HG03354 (cell line): ENCODE measurements around the gene CCDC106.
A peak's percentile ranks its signal among the peaks of the same experiment; 100 is the strongest.

Source experiments
- ATAC-seq: cut with Tn5 transposase; IDR thresholded peaks from one replicate; pipeline ENCODE4 v1.9.1; 2021; ENCODE audit warnings: mild to moderate bottlenecking; ENCODE audit not compliant: unreplicated experiment, poor library complexity, severe bottlenecking

The CCDC106 gene

DNA sequence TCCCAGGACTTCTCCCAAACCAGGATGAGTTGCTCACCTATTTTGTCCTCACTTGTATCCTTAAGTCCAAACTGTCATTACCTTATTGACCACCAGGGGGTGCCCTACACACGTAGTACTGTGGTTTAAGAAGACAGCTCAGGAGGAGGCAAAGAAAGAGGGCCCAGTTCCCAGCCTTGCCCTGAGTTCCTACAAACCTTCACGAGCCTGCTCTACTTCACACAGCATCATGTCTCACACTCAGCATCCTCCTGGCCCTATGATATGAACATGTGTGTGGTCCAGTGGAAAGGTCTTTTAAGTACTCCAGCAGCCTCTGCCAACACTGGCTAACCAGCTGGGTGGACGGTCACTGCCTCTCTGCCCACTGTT, 15.6 kb upstream of the CCDC106 start:
- no peak for ATAC-seq

DNA sequence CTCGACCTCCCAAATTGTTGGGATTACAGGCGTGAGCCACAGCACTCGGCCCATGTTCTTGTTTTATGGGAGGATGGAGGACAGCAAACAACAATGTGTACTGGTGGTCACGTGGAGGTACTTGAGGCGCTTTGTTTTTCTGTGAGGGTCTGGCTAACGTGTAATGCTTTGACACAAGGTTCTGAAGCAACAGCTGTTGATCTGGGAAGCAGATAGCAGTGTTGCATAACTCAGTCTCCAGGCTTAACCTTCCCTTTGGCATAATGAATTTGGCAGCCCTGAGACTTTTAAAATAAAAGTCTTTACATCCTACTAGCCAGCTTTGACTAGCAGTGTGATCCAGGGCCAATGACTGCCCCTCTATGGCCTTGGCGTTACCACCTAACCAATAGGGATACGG, 14.2 kb upstream of the CCDC106 start:
- ATAC-seq: no peak

DNA sequence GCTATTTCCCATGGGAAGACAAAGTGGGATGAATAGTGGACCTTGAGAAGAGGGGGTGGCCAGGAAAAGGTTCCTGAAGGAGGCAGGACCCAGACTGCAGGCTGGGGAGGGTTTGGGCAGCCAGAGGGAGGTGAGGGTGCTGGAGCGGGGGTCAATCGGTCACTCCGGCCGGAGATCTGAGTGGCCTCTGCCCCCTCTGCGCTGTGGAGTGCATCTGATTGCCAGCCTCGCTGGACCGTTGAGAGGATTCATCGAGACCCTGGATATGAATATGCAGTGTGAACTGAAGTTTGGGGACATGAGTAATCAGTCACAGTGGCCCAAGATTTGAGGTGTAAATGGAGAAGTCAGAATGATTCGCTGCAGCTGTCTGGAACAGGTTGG, 12.7 kb upstream of the CCDC106 start:
- ATAC-seq: no peak

DNA sequence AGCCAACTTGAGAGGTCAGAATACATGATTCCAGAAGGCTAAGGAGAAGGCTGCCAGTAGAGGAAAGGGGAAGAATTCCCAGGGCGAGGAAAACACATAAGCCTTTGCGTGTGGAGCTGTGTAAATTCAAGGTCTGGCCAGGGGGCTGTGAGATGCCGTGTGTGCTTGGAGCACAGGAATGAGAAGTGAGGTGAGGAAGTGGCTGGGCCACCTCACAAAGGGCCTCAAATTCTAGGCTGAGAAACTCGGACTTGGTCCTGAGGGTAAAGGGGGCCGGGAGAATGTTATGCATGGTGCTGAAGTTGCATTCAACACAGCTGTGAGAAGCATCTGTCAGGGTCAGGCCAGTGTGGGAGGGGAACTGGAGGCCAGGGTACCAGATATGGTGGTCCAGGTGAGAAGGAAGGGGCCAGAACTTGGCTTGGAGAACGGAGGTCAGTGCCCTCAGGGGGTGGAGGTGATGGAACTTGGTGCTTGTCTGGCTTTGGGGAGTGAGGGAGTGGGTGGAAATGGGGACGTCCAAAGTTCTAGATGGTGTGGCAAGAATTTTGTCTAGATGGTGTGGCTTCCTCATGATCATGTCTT, 12.1 kb upstream of the CCDC106 start:
- no peak for ATAC-seq

DNA sequence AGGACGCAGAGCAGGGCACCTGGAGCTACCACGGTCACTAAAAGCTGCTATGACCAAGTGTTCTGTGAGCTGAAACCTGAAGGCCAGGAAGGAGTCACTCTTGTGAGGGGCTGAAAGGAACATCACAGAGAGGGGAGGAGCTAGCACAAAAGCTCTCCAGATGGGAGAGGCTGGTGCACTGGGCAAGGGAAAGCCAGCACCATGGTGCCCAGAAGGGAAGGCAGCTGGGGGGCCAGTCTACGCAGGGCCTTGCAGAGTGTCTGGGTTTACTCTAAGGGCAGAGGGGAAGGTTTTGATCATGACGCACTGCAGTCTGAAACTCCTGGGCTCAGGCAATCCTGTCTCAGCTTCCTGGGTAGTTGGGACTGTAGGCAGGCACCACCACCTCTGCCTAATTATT, 11.3 kb upstream of the CCDC106 start:
- ATAC-seq: no peak

DNA sequence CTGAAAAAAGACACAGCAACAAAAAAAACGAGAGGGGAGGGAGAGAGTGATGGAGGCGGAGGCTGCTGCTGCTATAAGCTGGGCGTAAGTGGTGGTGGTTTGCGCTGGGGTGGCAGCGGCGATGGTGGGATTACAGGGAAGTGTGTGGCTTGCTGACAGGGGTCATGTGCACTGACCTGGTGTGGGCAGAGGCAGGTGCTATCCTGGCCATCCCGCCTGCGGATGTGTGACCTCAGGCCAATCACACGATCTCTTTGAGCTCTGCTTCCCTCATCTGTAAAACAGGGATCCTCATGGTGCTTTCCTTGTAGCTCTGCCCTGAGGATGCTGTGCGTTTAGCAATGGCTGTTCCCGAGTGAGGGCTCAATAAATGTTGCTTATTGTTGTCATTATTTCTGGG, 10.5 kb upstream of the CCDC106 start:
- ATAC-seq: no peak

DNA sequence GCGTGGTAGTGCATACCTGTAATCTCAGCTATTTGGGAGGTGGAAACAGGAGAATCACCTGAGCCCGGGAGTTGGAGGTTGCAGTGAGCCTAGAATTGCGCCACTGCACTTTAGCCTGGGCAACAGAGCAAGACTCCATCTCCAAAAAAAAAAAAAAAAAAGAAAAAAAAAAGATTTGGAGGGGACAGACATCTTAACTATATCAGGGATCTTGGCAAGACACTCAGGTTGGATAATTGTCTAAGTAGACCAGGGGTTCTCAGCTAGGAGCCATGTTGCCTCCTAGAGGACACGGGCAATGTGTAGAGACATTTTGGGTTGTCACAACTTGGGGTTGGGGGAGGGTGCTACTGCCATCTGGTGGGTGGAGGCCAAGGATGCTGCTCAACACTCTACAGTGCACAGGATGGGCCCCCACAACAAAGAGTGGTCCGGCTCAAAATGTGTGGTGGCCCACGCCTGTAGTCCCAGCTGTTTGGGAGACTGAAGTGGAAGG, 9.1 kb upstream of the CCDC106 start:
- ATAC-seq: no peak

DNA sequence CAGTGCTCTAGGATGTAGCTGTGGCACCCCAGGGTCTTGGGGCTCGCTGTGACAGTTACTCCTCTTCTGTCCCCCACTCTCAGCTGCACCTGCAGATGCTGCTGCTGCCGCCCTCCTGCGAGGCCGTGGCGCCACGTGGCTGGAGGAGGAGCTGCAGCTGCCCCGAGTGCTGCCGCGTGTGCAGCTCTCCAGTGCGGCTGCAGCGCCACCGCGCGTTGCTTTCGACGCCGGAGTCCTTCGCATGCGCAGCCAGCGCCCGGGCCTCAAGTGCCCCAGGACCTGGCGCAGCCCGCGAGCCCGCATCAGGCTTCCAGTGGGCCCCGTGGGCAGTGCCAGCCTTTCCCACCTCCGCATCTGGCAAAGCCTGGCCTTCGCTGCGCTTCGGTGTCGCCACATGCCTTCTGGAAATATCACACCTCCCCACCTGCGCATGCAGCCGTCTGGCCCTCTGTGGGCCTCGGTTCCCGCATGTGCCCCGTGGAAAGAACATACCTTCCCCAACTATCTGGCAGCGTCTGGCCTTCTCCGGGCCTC, 7.9 kb upstream of the CCDC106 start:
- no peak for ATAC-seq

DNA sequence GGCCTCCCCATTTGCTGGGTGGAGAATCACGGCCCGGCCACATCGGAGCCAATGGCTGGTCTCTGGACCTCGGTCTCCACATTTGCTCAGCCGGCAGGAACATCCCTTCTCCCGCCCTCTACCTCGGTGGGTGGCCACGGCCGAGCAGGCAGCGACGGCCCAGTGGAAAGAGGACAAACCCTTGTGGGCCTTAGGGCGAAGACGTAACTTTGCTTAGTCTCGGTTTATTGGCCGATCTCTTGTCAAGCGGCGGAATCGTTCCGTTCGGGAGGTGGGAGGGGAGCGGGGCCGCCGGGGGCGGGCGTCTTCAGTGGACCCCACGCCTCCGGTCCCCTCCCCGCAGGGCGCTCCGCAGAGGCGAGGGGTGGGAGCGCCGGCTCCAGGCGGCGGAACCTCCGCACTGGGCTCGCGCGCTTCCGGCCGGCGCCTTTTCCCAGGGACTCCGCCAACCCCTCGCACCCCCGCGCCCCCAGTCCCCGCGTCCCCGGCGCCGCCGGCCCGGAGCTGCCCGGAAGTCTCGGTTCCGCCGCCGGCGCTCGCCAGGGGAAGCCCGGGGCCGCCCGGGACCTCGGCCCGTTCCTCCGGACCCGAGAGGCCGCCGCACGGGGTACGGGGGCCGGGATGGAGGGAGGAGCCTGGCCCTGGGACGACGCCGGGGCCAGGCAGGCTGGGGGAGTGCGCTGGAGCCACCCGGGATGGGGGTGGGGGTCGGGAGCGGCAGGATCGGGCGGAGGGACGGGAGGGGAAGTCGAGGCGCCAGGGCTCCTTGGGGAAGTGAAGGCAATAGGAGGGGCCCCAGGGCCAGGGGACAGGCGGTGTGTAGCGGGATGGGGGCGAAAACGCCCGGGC, 7.2 kb upstream of the CCDC106 start, which contains the start of gene ZNF580:
Gene ZNF580, plus strand, starts transcription at position 426 of the 849 bp plus-strand sequence. CDS start 1,507 bp downstream, outside the sequence.
- peak; percentile 30 for ATAC-seq

DNA sequence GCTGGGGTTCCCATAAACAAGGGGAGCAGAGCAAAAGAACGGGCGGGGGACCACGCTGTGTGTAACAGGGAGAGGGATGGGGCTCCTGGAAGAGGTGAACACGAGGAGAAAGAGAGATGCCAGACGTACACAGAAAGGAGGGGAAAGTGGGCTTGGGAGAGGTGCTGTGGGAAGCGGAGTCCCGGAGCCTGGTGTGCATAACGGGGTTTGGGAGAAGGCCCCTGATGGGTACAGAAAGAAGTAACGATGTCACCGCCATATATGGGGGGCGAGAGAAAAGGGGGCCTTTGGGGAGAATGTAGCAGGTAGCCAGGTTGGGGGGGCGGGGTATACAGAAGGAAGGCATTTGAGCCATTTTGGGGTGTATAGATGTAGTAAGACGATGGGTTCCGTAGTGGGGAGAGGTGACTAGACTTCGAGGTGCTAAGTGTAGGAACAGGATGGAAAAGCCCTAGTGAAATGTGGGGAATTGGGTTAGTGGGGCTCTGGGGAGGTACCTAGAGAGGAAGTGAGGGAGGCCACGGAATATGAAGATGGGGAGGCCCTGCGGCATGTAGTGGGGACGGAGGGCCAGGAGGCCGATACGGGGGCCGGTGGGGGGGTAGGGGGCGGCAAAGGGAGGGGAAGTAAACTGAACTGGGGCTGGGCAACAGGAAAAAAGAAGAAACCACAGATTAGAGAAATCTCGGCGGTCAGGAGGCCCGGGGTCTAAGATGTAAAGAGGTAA, 6.4 kb upstream of the CCDC106 start:
- no peak for ATAC-seq

DNA sequence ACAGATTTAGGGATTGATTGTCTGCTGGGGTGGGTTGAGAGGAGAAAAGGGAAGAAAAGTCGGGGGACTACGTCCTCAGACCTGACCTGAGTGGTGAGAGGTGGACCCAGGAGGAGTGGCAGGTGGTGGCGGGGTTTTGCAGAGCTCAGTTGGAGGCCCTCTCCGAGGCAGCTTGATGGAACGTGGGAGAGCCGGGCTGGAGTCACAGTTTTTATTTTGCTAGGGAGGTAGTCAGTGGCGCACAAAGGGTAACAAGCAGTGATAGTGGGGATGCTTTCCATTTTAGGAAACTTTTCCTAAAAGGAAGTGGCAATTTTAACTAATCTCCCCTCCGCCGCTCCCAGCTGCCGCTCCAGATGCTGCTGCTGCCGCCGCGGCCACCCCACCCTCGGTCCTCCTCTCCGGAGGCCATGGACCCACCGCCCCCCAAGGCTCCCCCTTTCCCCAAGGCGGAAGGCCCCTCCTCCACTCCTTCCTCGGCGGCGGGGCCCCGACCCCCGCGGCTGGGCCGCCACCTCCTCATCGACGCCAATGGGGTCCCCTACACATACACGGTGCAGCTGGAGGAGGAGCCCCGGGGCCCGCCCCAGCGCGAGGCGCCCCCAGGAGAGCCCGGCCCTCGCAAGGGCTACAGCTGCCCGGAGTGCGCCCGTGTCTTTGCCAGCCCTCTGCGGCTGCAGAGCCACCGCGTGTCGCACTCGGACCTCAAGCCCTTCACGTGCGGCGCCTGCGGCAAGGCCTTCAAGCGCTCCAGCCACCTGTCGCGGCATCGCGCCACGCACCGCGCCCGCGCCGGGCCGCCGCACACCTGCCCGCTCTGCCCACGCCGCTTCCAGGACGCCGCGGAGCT, 5.6 kb upstream of the CCDC106 start:
- ATAC-seq: peak; percentile 2

DNA sequence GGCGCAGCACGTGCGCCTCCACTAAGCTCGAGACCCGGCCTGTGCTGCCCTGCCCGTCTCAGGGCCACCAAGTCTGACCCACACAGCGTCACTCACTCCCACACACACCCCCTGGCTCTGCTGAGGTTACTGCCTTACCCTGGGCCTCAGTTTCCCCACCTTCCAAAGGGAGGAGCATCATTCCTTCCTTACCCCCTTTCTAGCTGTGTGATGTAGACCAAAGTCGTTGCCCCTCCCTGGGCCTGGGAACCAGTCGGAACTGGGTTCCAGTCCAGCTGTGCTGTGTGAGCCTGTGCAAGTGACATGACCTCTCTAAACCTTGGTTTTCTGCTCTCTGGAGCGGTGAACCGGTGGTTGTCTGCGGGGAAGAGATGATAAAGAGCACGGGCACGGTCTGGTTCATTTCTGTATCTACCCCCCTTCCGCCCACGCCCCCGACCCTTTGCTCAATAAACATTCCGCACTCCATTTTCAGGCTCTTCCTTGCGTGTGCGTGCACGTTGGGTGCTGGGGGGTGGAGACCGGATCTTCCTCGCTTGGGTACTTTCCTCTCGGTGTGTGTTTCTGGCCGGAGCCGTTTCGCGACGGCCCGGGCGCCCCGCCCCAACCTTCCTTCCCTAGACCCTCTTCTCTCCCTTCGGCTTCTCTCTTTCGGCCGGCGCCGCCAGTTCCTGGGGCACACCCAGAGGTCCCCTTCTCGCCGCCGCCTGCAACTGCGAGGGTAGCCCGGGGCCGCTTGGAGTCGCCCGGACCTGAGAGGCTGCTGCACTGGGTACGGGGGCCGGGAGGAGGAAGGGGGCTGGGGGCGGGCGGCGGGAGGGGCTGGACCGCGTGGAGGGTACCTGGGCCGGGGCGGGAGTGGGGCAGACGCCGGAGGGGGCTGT, 4.8 kb upstream of the CCDC106 start, which contains the start of gene ZNF581:
Gene ZNF581, plus strand, starts transcription at position 647 of the 884 bp plus-strand sequence. CDS start 923 bp downstream, outside the sequence.
- peak; percentile 44 for ATAC-seq

DNA sequence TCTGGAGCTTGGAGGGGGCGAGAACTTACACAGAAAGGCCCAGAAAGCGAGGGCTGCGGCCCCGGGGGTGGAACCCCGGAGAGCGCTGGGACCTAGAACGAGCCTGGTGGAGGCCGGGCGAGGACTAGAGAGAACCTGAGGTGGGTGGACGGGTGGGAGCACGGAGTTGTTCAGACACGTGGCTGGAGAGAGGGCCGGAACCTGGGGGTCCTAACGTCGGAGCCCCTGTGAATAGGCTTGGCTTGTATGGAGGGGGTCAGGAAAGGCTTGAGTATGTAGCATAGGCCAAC, 4.2 kb upstream of the CCDC106 start:
- ATAC-seq: no peak

DNA sequence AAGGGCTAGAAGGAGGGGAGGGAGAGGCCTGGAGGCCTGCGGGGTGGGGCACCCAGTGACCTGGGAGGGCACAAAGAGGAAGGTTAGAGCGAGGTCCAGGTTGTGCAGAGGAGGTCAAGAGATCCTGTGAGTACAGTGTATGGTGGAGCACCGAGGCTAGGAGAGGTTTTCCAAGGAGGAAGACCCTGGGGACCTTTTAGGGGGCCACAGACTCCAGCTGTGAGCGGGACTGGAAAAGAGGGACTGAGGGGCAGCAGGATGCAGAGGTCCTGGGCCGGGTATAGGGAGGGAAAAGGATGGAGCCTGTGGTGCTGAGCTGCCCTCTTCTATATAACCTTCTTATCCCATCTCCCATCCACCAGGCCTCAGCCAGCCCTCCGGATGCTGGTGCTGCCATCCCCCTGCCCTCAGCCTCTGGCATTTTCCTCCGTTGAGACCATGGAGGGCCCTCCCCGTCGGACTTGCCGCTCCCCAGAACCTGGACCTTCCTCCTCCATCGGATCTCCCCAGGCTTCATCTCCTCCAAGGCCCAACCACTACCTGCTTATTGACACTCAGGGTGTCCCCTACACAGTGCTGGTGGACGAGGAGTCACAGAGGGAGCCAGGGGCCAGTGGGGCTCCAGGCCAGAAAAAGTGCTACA, 3.7 kb upstream of the CCDC106 start:
- ATAC-seq: no peak

DNA sequence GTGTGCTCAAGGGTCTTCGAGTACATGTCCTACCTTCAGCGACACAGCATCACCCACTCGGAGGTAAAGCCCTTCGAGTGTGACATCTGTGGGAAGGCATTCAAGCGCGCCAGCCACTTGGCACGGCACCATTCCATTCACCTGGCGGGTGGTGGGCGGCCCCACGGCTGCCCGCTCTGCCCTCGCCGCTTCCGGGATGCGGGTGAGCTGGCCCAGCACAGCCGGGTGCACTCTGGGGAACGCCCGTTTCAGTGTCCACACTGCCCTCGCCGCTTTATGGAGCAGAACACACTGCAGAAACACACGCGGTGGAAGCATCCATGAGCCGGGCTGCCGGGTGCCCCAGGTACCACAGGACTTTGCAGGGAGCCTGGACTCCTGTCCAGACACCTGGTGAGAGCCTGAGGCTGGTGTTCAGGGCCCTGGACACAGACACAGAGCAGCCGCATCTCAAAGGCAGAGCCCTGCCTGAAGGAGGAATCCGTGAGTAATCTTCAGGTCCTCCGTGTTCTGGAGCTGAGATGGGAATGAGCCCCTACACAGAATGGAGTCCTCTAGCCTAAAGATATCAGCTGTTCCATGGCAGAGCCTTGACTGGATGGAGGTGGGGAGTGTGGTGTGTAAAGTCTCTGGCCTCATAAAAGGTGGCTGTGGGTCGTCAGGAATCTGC, 3.0 kb upstream of the CCDC106 start:
- no peak for ATAC-seq

DNA sequence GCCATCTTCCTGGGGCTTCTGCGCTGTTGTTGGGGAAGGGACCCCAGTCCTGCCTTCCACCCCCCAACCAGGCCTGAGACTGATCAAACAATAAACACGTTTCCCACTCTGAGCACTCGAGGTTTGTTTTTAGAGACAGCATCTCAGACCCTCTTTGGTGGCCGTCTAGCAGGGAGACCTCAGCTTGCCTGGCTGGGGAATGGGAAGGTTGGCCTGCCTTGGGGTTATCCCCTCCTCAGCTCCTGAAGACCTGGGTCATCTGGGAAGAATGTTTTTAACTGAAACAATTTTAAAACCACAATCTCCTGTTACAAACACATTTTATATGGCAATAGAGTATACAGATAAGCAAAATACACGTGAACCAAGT, 2.5 kb upstream of the CCDC106 start:
- no peak for ATAC-seq

DNA sequence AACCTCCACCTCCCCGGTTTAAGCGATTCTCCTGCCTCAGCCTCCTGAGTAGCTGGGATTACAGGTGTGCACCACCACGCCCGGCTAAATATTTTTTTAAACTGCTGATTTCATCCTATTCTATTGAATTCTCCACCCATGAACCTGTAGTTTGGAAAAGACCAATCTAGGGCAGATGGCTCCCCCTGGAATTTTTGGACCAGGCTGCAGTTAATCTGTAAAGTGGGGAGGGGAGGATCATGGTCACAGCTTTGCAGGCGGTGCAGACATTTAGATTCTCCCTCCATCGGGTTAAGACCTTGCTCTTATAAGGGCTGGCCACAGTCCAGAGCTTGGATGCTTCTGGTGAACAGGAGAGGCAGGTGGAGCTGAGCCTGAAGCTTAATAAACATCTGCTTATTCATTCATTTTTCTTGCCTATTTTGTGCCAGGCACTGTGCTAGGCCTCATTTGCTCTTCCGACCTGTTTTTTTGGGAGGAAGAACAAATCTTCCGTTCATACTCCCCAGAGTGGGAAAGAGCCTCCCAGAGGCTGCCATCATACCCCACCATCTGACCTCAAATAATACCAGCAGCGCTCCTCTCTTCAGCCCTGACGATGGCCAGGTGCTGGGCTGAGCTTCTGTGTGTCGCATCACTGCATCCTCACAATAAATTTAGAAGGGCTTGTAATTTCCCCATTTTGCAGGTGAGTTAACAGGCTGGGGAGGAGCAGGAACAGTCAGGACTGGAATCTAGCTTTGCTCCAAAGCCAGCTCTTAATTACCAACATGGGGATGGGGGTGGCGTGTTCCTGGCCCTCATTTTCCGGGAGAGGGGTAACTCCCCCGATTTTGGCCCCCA, 902 bp upstream of the CCDC106 start:
- ATAC-seq: no peak
